Suprapubic skin (tissue), 4 donors: ENCODE results near the gene STYXL2. TPM values are rescaled to one million over a fixed set of nuclear protein-coding genes. Genes with fewer than 3 reads are reported as not detected.
A peak's percentile ranks its signal among the peaks of the same experiment; 100 is the strongest.

Experiments used
- DNase-seq, 2 donors: peaks; one replicate each; pipeline ENCODE4 v3.0.0-alpha.2; 2019; ENCODE audit warnings: low spot score in 2 of 2
- H3K27ac ChIP-seq: fragments of 200-600 bp; sonication (generic); one replicate; pipeline ENCODE4 v1.5.1; 2019
- H3K27me3 ChIP-seq: fragments of 200-600 bp; sonication (generic); one replicate; pipeline ENCODE4 v1.5.1; 2019
- H3K36me3 ChIP-seq: fragments of 200-600 bp; sonication (generic); one replicate; pipeline ENCODE4 v1.5.1; 2019
- H3K4me1 ChIP-seq: fragments of 200-600 bp; sonication (generic); one replicate; pipeline ENCODE4 v1.5.1; 2019
- H3K4me3 ChIP-seq: fragments of 200-600 bp; sonication (generic); one replicate; pipeline ENCODE4 v1.5.1; 2019; ENCODE audit warnings: mild to moderate bottlenecking
- H3K9me3 ChIP-seq: fragments of 200-600 bp; sonication (generic); one replicate; pipeline ENCODE4 v1.5.1; 2019
- CTCF ChIP-seq, 2 donors: fragments of 200-600 bp in 1 of 2; fragments of 450-650 bp in 1 of 2; sonication (generic) in 1 of 2; IDR thresholded peaks; one replicate each; pipeline ENCODE4 v1.5.1; 2016 to 2019; ENCODE audit warnings: antibody characterized with exemption in 2 of 2, mild to moderate bottlenecking in 1 of 2, moderate library complexity in 1 of 2
- EP300 ChIP-seq: sonication (generic); formaldehyde crosslinking; IDR thresholded peaks from one replicate; pipeline ENCODE4 v1.6.1; 2017; ENCODE audit warnings: antibody characterized with exemption
- POLR2A ChIP-seq, 2 donors: fragments of 450-650 bp; IDR thresholded peaks; one replicate each; pipeline ENCODE4 v1.6.1; 2017; ENCODE audit warnings: antibody characterized with exemption in 2 of 2, mild to moderate bottlenecking in 2 of 2, moderate library complexity in 2 of 2
- POLR2AphosphoS5 ChIP-seq, 3 donors: sonication (generic); formaldehyde crosslinking; IDR thresholded peaks; one replicate each; pipeline ENCODE4 v1.6.1; 2017; ENCODE audit warnings: antibody characterized with exemption in 3 of 3
- WGBS: methylation state at CpG from one replicate; pipeline ENCODE4 v1.1.5; 2018; 5-methylcytosine and 5-hydroxymethylcytosine counted together
- total RNA-seq, 4 donors: library from RNA; depleted of rRNA; stranded (reverse); fragments of >200 nt; gene quantifications; one replicate each; pipeline ENCODE4 v1.1.0, GENCODE V29; 2016

The STYXL2 gene
- under 1 TPM in 1 of 4 donors, not detected in 3; 0.29 TPM for total RNA-seq

DNA sequence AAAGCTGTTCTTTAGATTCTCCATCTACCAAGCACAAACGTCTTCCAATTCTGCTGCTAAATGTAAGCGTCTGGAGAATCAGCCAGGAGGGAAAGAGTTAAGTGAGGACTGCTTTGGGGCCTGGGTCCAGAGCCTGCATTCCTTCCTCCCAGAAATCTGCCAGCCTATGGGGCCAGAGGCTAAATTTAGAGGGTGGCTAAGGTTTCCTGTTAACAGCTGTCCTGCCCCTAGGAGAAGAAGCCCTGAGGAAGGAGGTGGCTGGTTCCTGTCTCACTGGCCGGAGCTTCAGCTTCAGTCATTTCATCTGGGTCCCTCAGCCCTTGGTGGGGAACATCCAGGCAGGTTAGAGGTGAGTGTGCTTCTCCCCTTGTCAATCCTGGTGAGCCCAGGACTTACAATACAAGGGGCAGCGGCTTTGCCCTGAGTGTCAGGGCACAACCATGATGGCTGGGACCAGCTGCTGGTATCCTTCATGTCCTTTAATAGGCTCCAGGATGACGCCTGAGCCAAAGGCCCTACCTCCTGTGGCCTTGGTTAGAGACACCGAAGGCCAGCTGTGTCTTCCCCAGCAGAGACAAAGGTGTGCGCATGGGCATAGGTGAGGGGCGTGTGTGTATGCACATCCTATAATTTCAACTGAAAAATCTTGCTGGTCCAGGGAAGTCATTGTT, at the start of gene STYXL2:
Gene STYXL2 (plus strand): TSS at position 230 of the 671 bp plus-strand sequence. CDS start 775 bp downstream, outside the sequence.
- Histone ChIP-seq H3K4me1 (no peaks in the 10 kb centered on the region), H3K4me3 (no peak within 1 kb of the TSS), H3K27me3 (no peaks in the 10 kb centered on the region), H3K9me3 (no peaks in the 10 kb centered on the region), H3K27ac (no peak within 1 kb of the TSS), H3K36me3 (no peaks in the 10 kb centered on the region)
- TF ChIP-seq CTCF (IDR thresholded peaks at IDR 0.05) (no peak), POLR2AphosphoS5 (IDR thresholded peaks at IDR 0.05) (no peak), EP300 (no peak), POLR2A (IDR thresholded peaks at IDR 0.05) (no peak)
- 71% methylated on average over 7 of the region's 8 CpGs for WGBS
- DNase-seq = no peak

GRCh38 chr1:167051907-167052306, 42.0 kb upstream of the STYXL2 start:
- no peak overlapping the region for H3K4me3 ChIP-seq
- no peak for DNase-seq
- H3K4me1 ChIP-seq = no peaks in the 10 kb centered on the region
- no peaks in the 10 kb centered on the region for H3K36me3 ChIP-seq
- TF ChIP-seq EP300 = no peak
- no peak for TF ChIP-seq CTCF (IDR thresholded peaks at IDR 0.05)
- no peak for TF ChIP-seq POLR2AphosphoS5 (IDR thresholded peaks at IDR 0.05)
- no peak for TF ChIP-seq POLR2A (IDR thresholded peaks at IDR 0.05)
- no peaks in the 10 kb centered on the region for H3K9me3 ChIP-seq
- WGBS = 97% methylated on average over 5 of the region's 5 CpGs
- peaks cover 33% of the 10 kb centered on the region for H3K27me3 ChIP-seq
- no peak overlapping the region for H3K27ac ChIP-seq

- no peak overlapping the region for H3K27ac ChIP-seq
- no peaks in the 10 kb centered on the region for H3K36me3 ChIP-seq
- peaks cover 30% of the 10 kb centered on the region for H3K27me3 ChIP-seq
- WGBS = 79% methylated on average over 7 of the region's 8 CpGs
- no peaks in the 10 kb centered on the region for H3K9me3 ChIP-seq
- H3K4me3 ChIP-seq = no peak overlapping the region
- H3K4me1 ChIP-seq = no peaks in the 10 kb centered on the region
- DNase-seq = no peak
- TF ChIP-seq POLR2AphosphoS5 (IDR thresholded peaks at IDR 0.05) (no peak), EP300 (no peak), POLR2A (IDR thresholded peaks at IDR 0.05) (no peak), CTCF (IDR thresholded peaks at IDR 0.05) (peak in 1 of 2 donors; percentile 12)
Observed at GRCh38 chr1:167052389-167052788, 41.5 kb upstream of the STYXL2 start.

- Histone ChIP-seq H3K27ac (no peak overlapping the region), H3K4me1 (peaks cover 6% of the 10 kb centered on the region)
- WGBS = 80% methylated on average over 1 of the region's 3 CpGs
Observed at GRCh38 chr1:167054531-167054930, 39.3 kb upstream of the STYXL2 start.

GRCh38 chr1:167054946-167055630, 38.8 kb upstream of the STYXL2 start:
- DNase-seq = no peak
- TF ChIP-seq POLR2A (IDR thresholded peaks at IDR 0.05) (no peak), CTCF (IDR thresholded peaks at IDR 0.05) (no peak), POLR2AphosphoS5 (IDR thresholded peaks at IDR 0.05) (no peak), EP300 (no peak)
- H3K36me3 ChIP-seq = no peaks in the 10 kb centered on the region
- 78% methylated on average over 9 of the region's 14 CpGs for WGBS
- H3K4me1 ChIP-seq = peaks cover 6% of the 10 kb centered on the region
- H3K27me3 ChIP-seq = peaks cover 32% of the 10 kb centered on the region
- no peak overlapping the region for H3K4me3 ChIP-seq
- no peaks in the 10 kb centered on the region for H3K9me3 ChIP-seq
- H3K27ac ChIP-seq = no peak overlapping the region

More at GRCh38 chr1:167054531-167054930, 39.3 kb upstream of the STYXL2 start:
- H3K36me3 ChIP-seq = no peaks in the 10 kb centered on the region
- H3K9me3 ChIP-seq = no peaks in the 10 kb centered on the region
- no peak overlapping the region for H3K4me3 ChIP-seq
- DNase-seq = no peak
- TF ChIP-seq EP300 = no peak
- no peak for TF ChIP-seq POLR2A (IDR thresholded peaks at IDR 0.05)
- H3K27me3 ChIP-seq = peaks cover 27% of the 10 kb centered on the region
